GM12878 (cell line): Measurements from ENCODE around the gene FAM20B. TPM values are rescaled to one million over a fixed set of nuclear protein-coding genes. Genes with fewer than 3 reads are reported as not detected.

ENCODE experiments used
- ATAC-seq: fragments of 200-7000 bp; cut with Tn5 transposase; 3 replicates; pipeline ENCODE4 v1.9.1; 2020; ENCODE audit warnings: mild to moderate bottlenecking, moderate library complexity
- BruUV-seq: library from RNA; stranded (reverse); fragments of 400-500 nt; replicated peaks from 2 replicates; lab custom pipeline; 2021; lab: Mats Ljungman, UMichigan
- CTCF ChIA-PET: fragments of 300-600 bp; sonication (Branson Sonifier 250); formaldehyde crosslinking; extraction: SDS; loops from one replicate; lab custom pipeline; 2021; ENCODE audit warnings: inconsistent platforms; lab: Yijun Ruan, JAX
- POLR2A ChIA-PET: fragments of 350-600 bp; formaldehyde crosslinking; extraction: SDS; loops from one replicate; lab custom pipeline; 2021; ENCODE audit warnings: inconsistent platforms; lab: Charles Lee
- RAD21 ChIA-PET: fragments of 300-600 bp; sonication (Branson Sonifier 250); formaldehyde crosslinking; loops from one replicate; lab custom pipeline; 2023; ENCODE audit warnings: antibody characterized with exemption; ENCODE audit not compliant: unreplicated experiment; lab: Charles Lee
- SMC1A ChIA-PET: fragments of 300-600 bp; sonication (Branson Sonifier 250); formaldehyde crosslinking; loops from one replicate; lab custom pipeline; 2023; ENCODE audit not compliant: unreplicated experiment, uncharacterized antibody; lab: Charles Lee
- DNase-seq: peaks from one replicate; pipeline ENCODE4 v3.0.0-alpha.2; 2011; ENCODE audit warnings: low read depth, low spot score
- FAIRE-seq: peaks from 3 replicates; lab custom pipeline; 2011; peaks lifted over from hg19 to GRCh38; lab: Jason Lieb, UNC
- H2AFZ ChIP-seq: 2 replicates; pipeline ENCODE4 v1.6.0; 2011; ENCODE audit warnings: low read depth, low read length, control low read depth; ENCODE audit not compliant: control insufficient read depth
- H3K27ac ChIP-seq: 2 replicates; pipeline ENCODE4 v1.5.1; 2011; ENCODE audit warnings: control low read depth; ENCODE audit not compliant: control insufficient read depth, insufficient read depth
- H3K27me3 ChIP-seq, 2 experiments: replicated peaks in 1 of 2; 2 replicates each; pipeline versions ENCODE4 v1.6.0 to v1.6.1; 2011; ENCODE audit warnings: low read length in 1 of 2; ENCODE audit not compliant: control insufficient read depth in 2 of 2, insufficient read depth in 2 of 2
- H3K36me3 ChIP-seq, 2 experiments: 2 replicates each; pipeline ENCODE4 v1.5.1; 2011; ENCODE audit warnings: low read length in 1 of 2; ENCODE audit not compliant: control insufficient read depth in 2 of 2, insufficient read depth in 2 of 2
- H3K4me1 ChIP-seq: 2 replicates; pipeline ENCODE4 v1.6.1; 2011; ENCODE audit warnings: mild to moderate bottlenecking, low read length, moderate library complexity, mixed read lengths; ENCODE audit not compliant: control insufficient read depth, insufficient read depth
- H3K4me2 ChIP-seq: 2 replicates; pipeline ENCODE4 v1.6.0; 2011; ENCODE audit warnings: control low read depth; ENCODE audit not compliant: control insufficient read depth, insufficient read depth
- H3K4me3 ChIP-seq: fragments of 200-600 bp; sonication (generic); 2 replicates; pipeline ENCODE4 v1.5.1; 2016
- H3K79me2 ChIP-seq: 2 replicates; pipeline ENCODE4 v1.6.0; 2011; ENCODE audit warnings: low read length; ENCODE audit not compliant: control insufficient read depth, insufficient read depth
- H3K9ac ChIP-seq: 2 replicates; pipeline ENCODE4 v1.8.0; 2011; ENCODE audit warnings: low read length, control low read depth, mixed read lengths; ENCODE audit not compliant: control insufficient read depth, insufficient read depth
- H3K9me3 ChIP-seq: replicated peaks from 3 replicates; pipeline ENCODE4 v1.5.1; 2011; ENCODE audit warnings: mild to moderate bottlenecking, low read length; ENCODE audit not compliant: control insufficient read depth, insufficient read depth
- H4K20me1 ChIP-seq: 2 replicates; pipeline ENCODE4 v1.6.0; 2011; ENCODE audit not compliant: control insufficient read depth, insufficient read depth
- BRCA1 ChIP-seq: IDR thresholded peaks from 2 replicates; pipeline ENCODE4 v1.6.1; 2011; ENCODE audit warnings: low read depth, low read length, improper control_type of control experiment
- JUNB ChIP-seq: IDR thresholded peaks from 2 replicates; pipeline ENCODE4 v1.6.1; 2016; ENCODE audit warnings: antibody characterized with exemption, mild to moderate bottlenecking
- NFXL1 ChIP-seq: fragments of 450-650 bp; IDR thresholded peaks from 2 replicates; pipeline ENCODE4 v1.6.1; 2017; ENCODE audit warnings: antibody characterized with exemption, mild to moderate bottlenecking, borderline replicate concordance
- RAD21 ChIP-seq: IDR thresholded peaks from 2 replicates; pipeline ENCODE4 v1.6.1; 2011; ENCODE audit warnings: mild to moderate bottlenecking, low read depth, low read length, moderate library complexity; ENCODE audit not compliant: insufficient read depth
- SMC3 ChIP-seq: IDR thresholded peaks from 2 replicates; pipeline ENCODE4 v1.6.1; 2011; ENCODE audit warnings: low read length, improper control_type of control experiment, borderline replicate concordance
- TAF1 ChIP-seq: IDR thresholded peaks from 2 replicates; pipeline ENCODE4 v1.6.1; 2011; ENCODE audit warnings: mild to moderate bottlenecking, low read depth, low read length, borderline replicate concordance
- WGBS: methylation state at CpG from one replicate; pipeline ENCODE4 v1.1.6; 2016; ENCODE audit warnings: low lambda C conversion rate; ENCODE audit not compliant: insufficient replicate concordance, insufficient coverage; ENCODE audit errors: missing lambda C conversion rate; 5-methylcytosine and 5-hydroxymethylcytosine counted together
- in situ Hi-C: fragments of 300-500 bp; cut with MboI; formaldehyde crosslinking; loops from 9 replicates; pipeline ENCODE4 v1.14.3; 2018; ENCODE audit warnings: mixed read lengths
- intact Hi-C: fragments of 100-400 bp; cut with micrococcal nuclease; formaldehyde crosslinking; loops from one replicate; pipeline ENCODE4 v1.14.2; 2022; ENCODE audit not compliant: unreplicated experiment
- polyA plus RNA-seq, 11 experiments: library from polyadenylated mRNA; depleted of rRNA in 4 of 11; unstranded in 6 of 11; stranded (reverse) in 5 of 11; fragments of >200 nt; fragmentation: Nextera tagmentation in 4 of 11; fragmentation: Illumina TruSeq in 1 of 11; extraction: Ambion mirVana in 4 of 11; extraction: Trizol in 1 of 11; gene quantifications; 1 replicate in 1 of 11; 2 replicates in 10 of 11; pipeline versions ENCODE4 v1.2.1 to v1.2.3, GENCODE V29; 2011 to 2016; ENCODE audit warnings: inconsistent platforms in 2 of 11, missing spikeins in 2 of 11, low read depth in 1 of 11
- total RNA-seq, 4 experiments: library from RNA; depleted of rRNA in 3 of 4; stranded (reverse); fragments of >200 nt in 3 of 4; fragmentation: Illumina TruSeq in 1 of 4; extraction: Trizol in 1 of 4; gene quantifications; 2 replicates each; pipeline versions ENCODE4 v1.2.1 to v1.2.3, GENCODE V29; 2013 to 2021
- TF ChIP-seq, protein P1 (sequence below), 3 experiments: IDR thresholded peaks in 2 of 3; conservative IDR thresholded peaks in 1 of 3; 2 replicates each; pipeline ENCODE4 v1.5.1; 2011; ENCODE audit warnings: low read depth in 3 of 3, low read length in 3 of 3, mild to moderate bottlenecking in 3 of 3, control low read depth in 2 of 3, moderate library complexity in 2 of 3, inconsistent platforms in 1 of 3, mixed read lengths in 1 of 3; ENCODE audit not compliant: control insufficient read depth in 2 of 3, insufficient read depth in 1 of 3; ENCODE audit errors: extremely low read depth in 1 of 3
- TF ChIP-seq, protein P2 (sequence below): fragments of 450-650 bp; IDR thresholded peaks from 2 replicates; pipeline ENCODE4 v1.6.1; 2017; ENCODE audit warnings: mild to moderate bottlenecking, moderate library complexity

The FAM20B gene
- total and polyA plus RNA-seq, 10 of the 15 experiments (the other 5 are each of a cell fraction or from before 2014, with no cell fraction given), result 2.4 to 25.6 (median 12.8) TPM

DNA sequence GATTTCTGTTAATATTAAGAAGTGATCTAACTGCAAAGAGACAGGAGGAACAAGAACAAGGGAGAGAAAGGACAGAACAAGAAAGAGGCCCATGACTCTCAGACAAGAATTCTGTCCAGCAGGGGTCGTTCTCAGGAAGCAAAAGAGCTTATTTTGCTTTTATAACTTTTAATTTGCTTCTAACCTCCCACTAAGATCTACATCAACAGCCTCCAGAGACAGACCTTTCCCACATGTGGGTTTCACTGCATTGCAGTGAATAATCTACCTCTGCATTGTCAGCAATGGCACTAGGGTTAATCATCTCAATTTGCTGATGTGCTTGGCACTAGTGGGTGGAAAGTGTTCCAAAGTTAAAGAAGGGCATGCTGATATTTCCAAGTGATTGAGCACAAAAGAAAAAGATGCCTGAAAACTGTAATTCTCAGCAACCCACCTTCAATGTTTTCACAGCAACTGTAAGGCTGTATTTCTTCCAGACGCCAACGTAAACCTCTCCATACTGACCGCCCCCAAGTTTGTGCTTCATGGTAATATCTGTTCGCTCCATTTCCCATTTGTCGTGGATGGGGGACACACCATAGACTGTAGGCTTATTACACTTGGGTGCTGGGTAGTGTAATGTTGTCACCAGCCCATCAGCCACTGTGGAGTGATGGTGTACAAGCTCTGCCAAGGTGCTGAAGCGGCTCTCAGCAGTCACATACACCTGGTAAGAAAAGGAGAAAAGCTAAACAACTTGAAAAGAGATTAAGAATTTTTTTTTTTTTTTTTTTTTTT, 95.7 kb downstream of the FAM20B start:
- Histone ChIP-seq H2AFZ (no peak overlapping the region), H3K4me2 (no peak overlapping the region), H3K79me2 (no peaks in the 10 kb centered on the region), H3K27ac (no peak overlapping the region), H3K4me3 (no peak overlapping the region), H3K36me3 (peaks cover 0 to 8% of the 10 kb centered on the region in 2 experiments; a peak in 3 of 4 replicates), H3K27me3 (no peaks in the 10 kb centered on the region), H3K9me3 (no peaks in the 10 kb centered on the region), H4K20me1 (no peaks in the 10 kb centered on the region), H3K4me1 (no peaks in the 10 kb centered on the region), H3K9ac (no peak overlapping the region)
- in situ Hi-C loops, result loop anchor here (5.0 kb wide), 1 partner anchor 246 kb away; the partner anchor contains the start of gene AXDND1
- FAIRE-seq (peak; percentile 38), ATAC-seq (peak; percentile 67), DNase-seq (no peak)
- intact Hi-C loops, result loop anchor here (1.0 kb wide), 3 partner anchors 72 to 248 kb away; no protein-coding TSS in a partner anchor
- TF ChIP-seq RAD21 (peak; percentile 79), JUNB (no peak), SMC3 (peak; percentile 87; the same call in 1 of the 2 replicates), BRCA1 (no peak), TAF1 (no peak), NFXL1 (no peak)
- TF ChIP-seq, protein P1, sequence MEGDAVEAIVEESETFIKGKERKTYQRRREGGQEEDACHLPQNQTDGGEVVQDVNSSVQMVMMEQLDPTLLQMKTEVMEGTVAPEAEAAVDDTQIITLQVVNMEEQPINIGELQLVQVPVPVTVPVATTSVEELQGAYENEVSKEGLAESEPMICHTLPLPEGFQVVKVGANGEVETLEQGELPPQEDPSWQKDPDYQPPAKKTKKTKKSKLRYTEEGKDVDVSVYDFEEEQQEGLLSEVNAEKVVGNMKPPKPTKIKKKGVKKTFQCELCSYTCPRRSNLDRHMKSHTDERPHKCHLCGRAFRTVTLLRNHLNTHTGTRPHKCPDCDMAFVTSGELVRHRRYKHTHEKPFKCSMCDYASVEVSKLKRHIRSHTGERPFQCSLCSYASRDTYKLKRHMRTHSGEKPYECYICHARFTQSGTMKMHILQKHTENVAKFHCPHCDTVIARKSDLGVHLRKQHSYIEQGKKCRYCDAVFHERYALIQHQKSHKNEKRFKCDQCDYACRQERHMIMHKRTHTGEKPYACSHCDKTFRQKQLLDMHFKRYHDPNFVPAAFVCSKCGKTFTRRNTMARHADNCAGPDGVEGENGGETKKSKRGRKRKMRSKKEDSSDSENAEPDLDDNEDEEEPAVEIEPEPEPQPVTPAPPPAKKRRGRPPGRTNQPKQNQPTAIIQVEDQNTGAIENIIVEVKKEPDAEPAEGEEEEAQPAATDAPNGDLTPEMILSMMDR (IDR thresholded peaks at IDR 0.05 in 2 of 3, conservative IDR thresholded peaks at IDR 0.05 in 1 of 3; ENCODE audit: control insufficient read depth in 2 of 3, extremely low read depth in 1 of 3, insufficient read depth in 1 of 3, low read depth in 3 of 3, low read length in 3 of 3), result peak; percentile 58 to 62 (median 61)
- TF ChIP-seq, protein P2, sequence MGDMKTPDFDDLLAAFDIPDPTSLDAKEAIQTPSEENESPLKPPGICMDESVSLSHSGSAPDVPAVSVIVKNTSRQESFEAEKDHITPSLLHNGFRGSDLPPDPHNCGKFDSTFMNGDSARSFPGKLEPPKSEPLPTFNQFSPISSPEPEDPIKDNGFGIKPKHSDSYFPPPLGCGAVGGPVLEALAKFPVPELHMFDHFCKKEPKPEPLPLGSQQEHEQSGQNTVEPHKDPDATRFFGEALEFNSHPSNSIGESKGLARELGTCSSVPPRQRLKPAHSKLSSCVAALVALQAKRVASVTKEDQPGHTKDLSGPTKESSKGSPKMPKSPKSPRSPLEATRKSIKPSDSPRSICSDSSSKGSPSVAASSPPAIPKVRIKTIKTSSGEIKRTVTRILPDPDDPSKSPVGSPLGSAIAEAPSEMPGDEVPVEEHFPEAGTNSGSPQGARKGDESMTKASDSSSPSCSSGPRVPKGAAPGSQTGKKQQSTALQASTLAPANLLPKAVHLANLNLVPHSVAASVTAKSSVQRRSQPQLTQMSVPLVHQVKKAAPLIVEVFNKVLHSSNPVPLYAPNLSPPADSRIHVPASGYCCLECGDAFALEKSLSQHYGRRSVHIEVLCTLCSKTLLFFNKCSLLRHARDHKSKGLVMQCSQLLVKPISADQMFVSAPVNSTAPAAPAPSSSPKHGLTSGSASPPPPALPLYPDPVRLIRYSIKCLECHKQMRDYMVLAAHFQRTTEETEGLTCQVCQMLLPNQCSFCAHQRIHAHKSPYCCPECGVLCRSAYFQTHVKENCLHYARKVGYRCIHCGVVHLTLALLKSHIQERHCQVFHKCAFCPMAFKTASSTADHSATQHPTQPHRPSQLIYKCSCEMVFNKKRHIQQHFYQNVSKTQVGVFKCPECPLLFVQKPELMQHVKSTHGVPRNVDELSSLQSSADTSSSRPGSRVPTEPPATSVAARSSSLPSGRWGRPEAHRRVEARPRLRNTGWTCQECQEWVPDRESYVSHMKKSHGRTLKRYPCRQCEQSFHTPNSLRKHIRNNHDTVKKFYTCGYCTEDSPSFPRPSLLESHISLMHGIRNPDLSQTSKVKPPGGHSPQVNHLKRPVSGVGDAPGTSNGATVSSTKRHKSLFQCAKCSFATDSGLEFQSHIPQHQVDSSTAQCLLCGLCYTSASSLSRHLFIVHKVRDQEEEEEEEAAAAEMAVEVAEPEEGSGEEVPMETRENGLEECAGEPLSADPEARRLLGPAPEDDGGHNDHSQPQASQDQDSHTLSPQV, result 0 out of 2 replicates have a peak, but pooled peaks have one; percentile 52
- RAD21 ChIA-PET, result interaction anchor here (0.7 to 2.9 kb wide), 20 partner anchors 9 to 250 kb away, joined by 3 to 19 read pairs (median 4); partner anchors contain the start of gene SOAT1
- SMC1A ChIA-PET, result interaction anchor here (0.6 to 4.6 kb wide), 32 partner anchors 9 to 688 kb away, joined by 3 to 49 read pairs (median 4); partner anchors contain the start of genes AXDND1, SOAT1 and TOR3A
- BruUV-seq, result no TSS peak
- POLR2A ChIA-PET, result no interaction called here
- CTCF ChIA-PET, result interaction anchor here (0.5 to 4.5 kb wide), 52 partner anchors 9 to 688 kb away, joined by 3 to 87 read pairs (median 4); partner anchors contain the start of genes AXDND1 and SOAT1
- 90% methylated on average over 7 of the region's 7 CpGs for WGBS
